Gastrocnemius medialis (tissue), 4 donors: ENCODE data around the gene DENND4B. TPM values are rescaled to one million over a fixed set of nuclear protein-coding genes. Genes with fewer than 3 reads are reported as not detected.

ENCODE experiments used
- ATAC-seq, 2 donors: fragments of 150-250 bp; one replicate each; pipeline ENCODE4 v1.9.1; 2016
- DNase-seq, 2 donors: peaks; one replicate each; pipeline ENCODE4 v3.0.0-alpha.2; 2019
- H3K27ac ChIP-seq, 4 donors: fragments of 200-600 bp; sonication (generic); 1 replicate in 1 of 4; 2 replicates in 3 of 4; pipeline ENCODE4 v1.5.1; 2016 to 2018; ENCODE audit warnings: mild to moderate bottlenecking in 2 of 4, moderate library complexity in 1 of 4
- H3K27me3 ChIP-seq, 3 donors: fragments of 200-600 bp; sonication (generic) in 2 of 3; 1 replicate in 1 of 3; 2 replicates in 2 of 3; pipeline versions ENCODE4 v1.5.1 to v1.6.0; 2016 to 2019; ENCODE audit warnings: mild to moderate bottlenecking in 1 of 3, moderate library complexity in 1 of 3
- H3K36me3 ChIP-seq, 2 donors: fragments of 200-600 bp; sonication (generic) in 1 of 2; one replicate each; pipeline ENCODE4 v1.5.1; 2017 to 2018
- H3K4me1 ChIP-seq, 2 donors: fragments of 200-600 bp; sonication (generic) in 1 of 2; one replicate each; pipeline ENCODE4 v1.5.1; 2016 to 2017; ENCODE audit warnings: mild to moderate bottlenecking in 2 of 2
- H3K4me3 ChIP-seq, 4 donors: fragments of 200-600 bp; sonication (generic) in 3 of 4; 1 replicate in 1 of 4; 2 replicates in 3 of 4; pipeline ENCODE4 v1.5.1; 2016 to 2019; ENCODE audit warnings: mild to moderate bottlenecking in 2 of 4
- H3K9me3 ChIP-seq, 3 donors: fragments of 200-600 bp; sonication (generic) in 2 of 3; 1 replicate in 1 of 3; 2 replicates in 2 of 3; pipeline ENCODE4 v1.5.1; 2016 to 2019
- CTCF ChIP-seq, 5 experiments: fragments of 450-650 bp in 3 of 5; fragments of 200-600 bp in 2 of 5; sonication (generic) in 2 of 5; IDR thresholded peaks in 4 of 5; conservative IDR thresholded peaks in 1 of 5; 1 replicate in 4 of 5; 2 replicates in 1 of 5; pipeline ENCODE4 v1.5.1; 2016 to 2019; ENCODE audit warnings: antibody characterized with exemption in 5 of 5, mild to moderate bottlenecking in 3 of 5, moderate library complexity in 3 of 5
- POLR2A ChIP-seq, 2 donors: fragments of 450-650 bp; IDR thresholded peaks; one replicate each; pipeline ENCODE4 v1.6.1; 2017; ENCODE audit warnings: antibody characterized with exemption in 2 of 2, mild to moderate bottlenecking in 2 of 2, moderate library complexity in 2 of 2
- in situ Hi-C, 4 donors: fragments of 200-750 bp; cut with MboI; loops; one replicate each; pipeline versions ENCODE4 v1.15.0 to v1.8.0; 2017; ENCODE audit warnings: low sequenced_read_pairs in 4 of 4
- intact Hi-C: fragments of 100-400 bp; cut with DNase I; formaldehyde crosslinking; loops from one replicate; pipeline ENCODE4 v1.15.1; 2023; ENCODE audit warnings: low total_unique reads
- total RNA-seq, 4 donors: library from RNA; depleted of rRNA; stranded (reverse); fragments of >200 nt; gene quantifications; one replicate each; pipeline versions ENCODE4 v1.1.0 to v1.2.3, GENCODE V29; 2016

DENND4B gene
- total RNA-seq, 4 donors from 2014 or later: 38.0 to 45.8 (median 40.1) TPM

GRCh38 chr1:153958961-153959260 lies 12.4 kb upstream of the DENND4B start:
- no peaks in the 10 kb centered on the region for H3K27me3 ChIP-seq
- H3K9me3 ChIP-seq: no peaks in the 10 kb centered on the region
- H3K4me1 ChIP-seq: peaks cover 66 to 68% of the 10 kb centered on the region in 2 donors
- in situ Hi-C loops: no loop called here
- no peak for TF ChIP-seq CTCF (IDR thresholded peaks at IDR 0.05 in 4 of 5, conservative IDR thresholded peaks at IDR 0.05 in 1 of 5)
- TF ChIP-seq POLR2A (IDR thresholded peaks at IDR 0.05): no peak
- no peak for ATAC-seq
- H3K4me3 ChIP-seq: peak overlapping the region; percentile 19 to 100 (median 98)
- no peak for DNase-seq
- no peaks in the 10 kb centered on the region for H3K36me3 ChIP-seq
- intact Hi-C loops: loop anchor here (1.0 kb wide), 2 partner anchors 13 to 36 kb away; partner anchors contain the start of gene DENND4B
- H3K27ac ChIP-seq: peak overlapping the region; percentile 91 to 98 (median 94)

- peak; percentile 81 to 88 for ATAC-seq
- peak within 1 kb of the TSS; percentile 91 to 98 (median 94) for H3K27ac ChIP-seq
- H3K9me3 ChIP-seq: no peaks in the 10 kb centered on the region
- DNase-seq: peak; percentile 99
- peaks cover 69 to 72% of the 10 kb centered on the region in 2 donors for H3K4me1 ChIP-seq
- no peaks in the 10 kb centered on the region for H3K27me3 ChIP-seq
- H3K36me3 ChIP-seq: peaks cover 0 to 2% of the 10 kb centered on the region in 2 donors
- intact Hi-C loops: loop anchor here (1.0 kb wide), 2 partner anchors 12 to 35 kb away; partner anchors contain the start of gene DENND4B
- TF ChIP-seq POLR2A (IDR thresholded peaks at IDR 0.05) (peak; percentile 82 to 83), CTCF (IDR thresholded peaks at IDR 0.05 in 4 of 5, conservative IDR thresholded peaks at IDR 0.05 in 1 of 5) (no peak)
- peak within 1 kb of the TSS; percentile 88 to 100 (median 98) for H3K4me3 ChIP-seq
- in situ Hi-C loops: no loop called here
These were observed 11.8 kb upstream of the DENND4B start, which contains the start of gene CRTC2 for GRCh38 chr1:153958111-153958960. CRTC2 (minus strand) TSS chr1:153958612; CDS start chr1:153958497, 115 bp downstream.

- in situ Hi-C loops (no loop called here), intact Hi-C loops (loop anchor here (1.0 kb wide), 2 partner anchors 11 to 34 kb away; partner anchors contain the start of gene DENND4B)
- no peak for ATAC-seq
- peak overlapping the region; percentile 91 to 98 (median 94) for H3K27ac ChIP-seq
- no peak for TF ChIP-seq POLR2A (IDR thresholded peaks at IDR 0.05)
- H3K27me3 ChIP-seq: no peaks in the 10 kb centered on the region
- peak overlapping the region; percentile 88 to 100 (median 98) for H3K4me3 ChIP-seq
- DNase-seq: no peak
- H3K9me3 ChIP-seq: no peaks in the 10 kb centered on the region
- H3K36me3 ChIP-seq: peaks cover 0 to 9% of the 10 kb centered on the region in 2 donors
- H3K4me1 ChIP-seq: peaks cover 69 to 70% of the 10 kb centered on the region in 2 donors
These were observed 11.2 kb upstream of the DENND4B start for GRCh38 chr1:153957744-153958110.

GRCh38 chr1:153956997-153957715 lies 10.6 kb upstream of the DENND4B start:
- Histone ChIP-seq H3K9me3 (no peaks in the 10 kb centered on the region), H3K4me3 (peak overlapping the region; percentile 88 to 100 (median 98)), H3K4me1 (peaks cover 64% of the 10 kb centered on the region in 2 donors), H3K36me3 (peaks cover 0 to 14% of the 10 kb centered on the region in 2 donors), H3K27me3 (no peaks in the 10 kb centered on the region), H3K27ac (peak overlapping the region; percentile 91 to 98 (median 94))
- DNase-seq: no peak
- in situ Hi-C loops: no loop called here
- intact Hi-C loops: no loop called here
- TF ChIP-seq POLR2A (IDR thresholded peaks at IDR 0.05) (no peak), CTCF (IDR thresholded peaks at IDR 0.05 in 4 of 5, conservative IDR thresholded peaks at IDR 0.05 in 1 of 5) (no peak)
- ATAC-seq: no peak

- peaks cover 41 to 42% of the 10 kb centered on the region in 2 donors for H3K4me1 ChIP-seq
- in situ Hi-C loops: no loop called here
These were observed 8.3 kb upstream of the DENND4B start for GRCh38 chr1:153954826-153955225.

More at GRCh38 chr1:153954826-153955225, 8.3 kb upstream of the DENND4B start:
- intact Hi-C loops: no loop called here
- H3K27ac ChIP-seq: peak overlapping the region in 1 of 4 donors; percentile 14
- H3K36me3 ChIP-seq: peaks cover 0 to 37% of the 10 kb centered on the region in 2 donors
- DNase-seq: no peak
- H3K4me3 ChIP-seq: no peak overlapping the region
- H3K27me3 ChIP-seq: no peaks in the 10 kb centered on the region
- H3K9me3 ChIP-seq: no peaks in the 10 kb centered on the region
- TF ChIP-seq CTCF (IDR thresholded peaks at IDR 0.05 in 4 of 5, conservative IDR thresholded peaks at IDR 0.05 in 1 of 5) (no peak), POLR2A (IDR thresholded peaks at IDR 0.05) (no peak)
- ATAC-seq: no peak
